Subcutaneous abdominal adipose tissue (tissue), 5 donors: Measurements from ENCODE around the gene ABHD2.
"Not testable (repeated sequence)": the region's sequence is repeated elsewhere in the genome, so short reads cannot be mapped to it uniquely, and the experiment has no call there.

Source experiments
- H3K27ac ChIP-seq: one replicate; pipeline ENCODE4 v1.7.0; 2013; ENCODE audit warnings: low read depth, mild to moderate bottlenecking, inconsistent platforms, low read length, moderate library complexity
- H3K27me3 ChIP-seq, 5 donors: one replicate each; pipeline ENCODE4 v1.7.0; 2013; ENCODE audit warnings: low read length in 5 of 5, inconsistent platforms in 1 of 5; ENCODE audit not compliant: control insufficient read depth in 5 of 5, insufficient read depth in 4 of 5
- H3K36me3 ChIP-seq, 5 donors: one replicate each; pipeline ENCODE4 v1.7.0; 2013; ENCODE audit warnings: low read length in 5 of 5; ENCODE audit not compliant: control insufficient read depth in 5 of 5, insufficient read depth in 5 of 5
- H3K4me1 ChIP-seq, 5 donors: one replicate each; pipeline ENCODE4 v1.7.0; 2013; ENCODE audit warnings: low read length in 5 of 5, mild to moderate bottlenecking in 3 of 5, moderate library complexity in 1 of 5; ENCODE audit not compliant: control insufficient read depth in 5 of 5, insufficient read depth in 5 of 5
- H3K4me3 ChIP-seq, 5 donors: one replicate each; pipeline ENCODE4 v1.7.0; 2013; ENCODE audit warnings: low read length in 5 of 5, low read depth in 1 of 5
- H3K9ac ChIP-seq, 5 donors: one replicate each; pipeline ENCODE4 v1.7.0; 2013; ENCODE audit warnings: low read length in 5 of 5, mild to moderate bottlenecking in 4 of 5, moderate library complexity in 3 of 5
- H3K9me3 ChIP-seq, 5 donors: one replicate each; pipeline ENCODE4 v1.7.0; 2013; ENCODE audit warnings: low read length in 5 of 5; ENCODE audit not compliant: control insufficient read depth in 5 of 5
- donor health status: healthy.
- donor health status: healthy.
- donor health status: healthy.
- donor health status: healthy.
- donor health status: healthy.

The ABHD2 gene

DNA sequence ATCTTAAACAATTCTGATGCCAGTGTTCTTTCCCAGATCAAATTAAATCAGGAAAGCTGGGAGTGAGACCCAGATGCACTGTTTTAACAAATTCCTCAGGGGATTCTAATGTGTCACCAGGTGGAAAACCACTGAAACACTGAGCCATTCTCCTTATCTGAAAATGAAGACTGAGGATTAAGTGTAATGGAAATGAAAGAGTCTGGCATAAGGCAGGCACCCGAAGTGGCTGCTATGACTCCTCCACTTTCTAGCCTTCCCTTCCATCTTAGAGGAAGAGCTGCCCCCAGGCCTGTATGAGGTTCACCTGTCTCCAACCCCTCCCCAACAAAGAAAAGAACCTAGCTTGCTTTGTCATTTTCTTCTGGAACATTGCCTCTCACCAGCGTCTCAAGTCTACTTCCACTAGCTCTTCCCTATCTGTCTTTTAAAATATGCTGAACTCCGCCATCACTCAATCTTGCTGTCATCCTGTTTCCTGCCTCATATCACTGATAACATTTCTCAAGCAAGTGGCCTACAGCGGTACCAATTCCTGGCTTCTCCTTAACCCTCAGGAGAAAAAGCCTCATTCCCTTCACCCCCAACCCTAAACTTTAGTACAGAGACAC is 13.7 kb upstream of the ABHD2 start:
- Histone ChIP-seq H3K9me3 (no peaks in the 10 kb centered on the region), H3K4me1 (no peaks in the 10 kb centered on the region), H3K9ac (no peak overlapping the region), H3K36me3 (no peaks in the 10 kb centered on the region), H3K4me3 (no peak overlapping the region), H3K27me3 (no peaks in the 10 kb centered on the region), H3K27ac (no peak overlapping the region)

DNA sequence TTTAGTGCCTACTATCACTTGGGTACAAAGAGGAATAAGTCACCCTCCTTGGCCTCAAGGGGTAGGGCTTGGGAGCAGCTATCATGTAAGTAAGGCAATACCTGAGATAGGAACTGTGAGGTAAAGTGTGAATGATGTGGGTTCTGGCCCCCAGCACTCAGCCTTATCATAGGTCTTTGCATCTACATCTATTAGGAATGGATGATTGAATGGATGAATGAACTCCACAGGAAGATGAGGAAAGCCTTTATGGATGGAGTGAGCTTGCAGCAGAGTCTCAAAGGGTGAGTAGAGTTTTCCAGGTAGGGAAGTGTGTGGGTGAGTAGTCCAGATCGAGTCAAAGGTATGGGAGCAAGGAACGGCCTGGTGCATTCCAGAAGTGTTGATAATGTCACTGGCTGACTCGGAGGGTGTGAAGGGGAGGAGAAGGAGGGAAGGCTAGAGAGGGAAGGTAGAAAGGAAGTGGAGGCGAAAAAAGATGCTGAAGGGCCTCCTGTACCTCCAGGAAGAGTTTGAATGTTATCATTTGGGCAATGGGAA is 13.1 kb upstream of the ABHD2 start:
- Histone ChIP-seq H3K4me3 (no peak overlapping the region), H3K27ac (no peak overlapping the region), H3K36me3 (no peaks in the 10 kb centered on the region), H3K9me3 (no peaks in the 10 kb centered on the region), H3K27me3 (no peaks in the 10 kb centered on the region), H3K4me1 (no peaks in the 10 kb centered on the region), H3K9ac (no peak overlapping the region)

DNA sequence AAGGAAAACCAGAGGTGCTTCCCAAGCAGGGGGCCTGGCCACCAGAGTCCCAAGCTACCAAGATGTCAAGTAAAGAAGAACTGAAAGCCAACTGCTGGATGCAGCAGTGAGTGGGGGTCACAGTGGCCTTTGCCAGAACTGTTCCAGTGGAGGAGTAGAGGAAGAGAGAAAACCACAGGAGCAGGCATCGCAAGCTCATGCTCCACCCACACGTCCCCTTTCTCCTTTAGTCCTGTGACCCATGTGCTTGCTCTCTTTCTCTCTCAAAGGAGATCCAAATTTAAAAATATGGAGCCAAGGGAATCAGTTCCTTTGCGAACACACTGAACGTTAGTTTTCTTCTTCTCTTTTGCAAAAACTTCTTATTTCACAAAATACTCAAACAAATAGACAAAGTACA is 12.4 kb upstream of the ABHD2 start:
- H3K27ac ChIP-seq = no peak overlapping the region
- H3K9me3 ChIP-seq = no peaks in the 10 kb centered on the region
- no peaks in the 10 kb centered on the region for H3K27me3 ChIP-seq
- no peaks in the 10 kb centered on the region for H3K4me1 ChIP-seq
- no peak overlapping the region for H3K4me3 ChIP-seq
- no peaks in the 10 kb centered on the region for H3K36me3 ChIP-seq
- no peak overlapping the region for H3K9ac ChIP-seq

DNA sequence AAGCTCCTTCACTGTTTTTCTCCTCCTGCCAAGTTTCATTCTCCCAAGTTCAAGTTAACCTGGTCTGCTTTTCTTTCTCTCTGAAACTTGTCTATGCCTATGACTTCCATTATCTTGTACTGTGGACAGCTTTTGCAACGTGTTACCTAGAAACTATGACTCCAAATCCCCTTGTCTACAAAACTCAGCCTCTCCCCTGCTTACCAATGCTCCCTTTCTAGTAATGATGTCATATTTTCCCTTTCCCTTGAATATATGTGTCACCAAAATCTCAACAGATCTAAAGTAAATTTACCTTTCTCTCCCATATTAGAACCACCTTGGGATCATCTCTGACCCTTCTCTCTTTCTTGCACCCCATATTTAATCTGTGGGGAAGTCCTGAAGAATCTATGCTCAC is 10.5 kb upstream of the ABHD2 start:
- no peaks in the 10 kb centered on the region for H3K27me3 ChIP-seq
- H3K9ac ChIP-seq = no peak overlapping the region
- no peaks in the 10 kb centered on the region for H3K4me1 ChIP-seq
- no peak overlapping the region for H3K4me3 ChIP-seq
- no peaks in the 10 kb centered on the region for H3K36me3 ChIP-seq
- no peak overlapping the region for H3K27ac ChIP-seq
- H3K9me3 ChIP-seq = no peaks in the 10 kb centered on the region

DNA sequence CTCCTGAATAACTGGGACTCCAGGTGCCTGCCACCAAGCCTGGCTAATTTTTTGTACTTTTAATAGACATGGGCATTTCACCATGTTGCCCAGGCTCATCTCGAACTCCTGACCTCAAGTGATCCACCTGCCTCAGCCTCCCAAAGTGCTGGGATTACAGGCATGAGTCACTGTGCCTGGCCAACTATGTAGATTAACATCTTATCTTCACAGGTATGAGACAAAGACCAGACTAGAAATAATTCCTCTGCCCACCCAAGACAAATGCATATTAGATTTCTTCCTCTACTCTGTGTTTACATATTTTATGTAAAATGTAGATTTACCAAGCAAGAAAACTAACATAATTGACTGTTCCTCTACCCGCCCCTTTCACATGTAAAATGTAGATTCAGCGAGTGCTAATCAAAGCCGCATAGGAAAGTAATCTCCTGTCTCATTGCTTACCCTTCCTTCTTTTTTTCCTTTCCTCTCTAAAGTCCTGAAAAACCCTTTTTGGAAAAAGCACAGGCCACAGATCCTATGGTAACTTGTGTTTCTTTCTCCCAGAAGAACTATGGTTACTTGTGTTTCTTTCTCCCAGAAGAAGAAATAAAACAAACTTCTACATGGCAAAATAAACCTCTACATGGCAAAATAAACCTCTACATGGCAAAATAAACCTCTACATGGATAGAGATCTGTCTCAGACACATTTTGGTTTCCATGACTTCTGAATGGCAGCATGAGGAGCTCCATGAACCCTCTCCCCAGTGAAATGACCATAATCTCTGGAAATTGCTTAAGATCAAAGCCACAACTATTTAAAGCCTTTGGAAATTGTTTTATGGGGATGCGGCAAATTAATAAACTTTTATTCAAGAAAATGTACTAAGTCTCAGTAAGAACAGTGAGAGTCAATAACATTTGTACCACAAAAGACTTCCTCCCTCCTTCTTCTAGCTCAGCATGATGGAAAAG is 9.1 kb upstream of the ABHD2 start:
- H3K27me3 ChIP-seq = no peaks in the 10 kb centered on the region
- H3K27ac ChIP-seq = no peak overlapping the region
- no peak overlapping the region for H3K9ac ChIP-seq
- H3K9me3 ChIP-seq = no peaks in the 10 kb centered on the region
- H3K4me1 ChIP-seq = no peaks in the 10 kb centered on the region
- no peaks in the 10 kb centered on the region for H3K36me3 ChIP-seq
- H3K4me3 ChIP-seq = no peak overlapping the region

DNA sequence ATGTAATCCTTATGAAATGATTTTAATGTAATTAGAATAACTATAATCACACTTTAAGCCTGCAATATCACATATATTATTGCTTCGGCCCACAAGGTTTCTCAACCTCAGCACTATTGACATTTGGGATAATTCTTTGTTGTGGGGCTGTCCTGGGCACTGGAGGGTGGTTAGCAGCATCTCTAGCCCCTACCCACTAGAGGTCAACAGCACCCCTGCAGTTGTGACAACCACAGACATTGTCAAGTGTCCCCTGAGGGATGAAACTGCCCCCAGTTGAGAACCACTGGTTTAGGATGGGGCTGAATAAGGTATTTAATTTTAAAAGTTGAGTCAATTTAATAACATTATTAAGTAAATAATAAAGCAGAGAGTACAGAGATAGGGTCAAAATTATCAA is 6.4 kb upstream of the ABHD2 start:
- Histone ChIP-seq H3K4me1 (no peaks in the 10 kb centered on the region), H3K36me3 (no peaks in the 10 kb centered on the region), H3K9ac (no peak overlapping the region), H3K4me3 (no peak overlapping the region), H3K27me3 (no peaks in the 10 kb centered on the region), H3K9me3 (no peaks in the 10 kb centered on the region), H3K27ac (no peak overlapping the region)

DNA sequence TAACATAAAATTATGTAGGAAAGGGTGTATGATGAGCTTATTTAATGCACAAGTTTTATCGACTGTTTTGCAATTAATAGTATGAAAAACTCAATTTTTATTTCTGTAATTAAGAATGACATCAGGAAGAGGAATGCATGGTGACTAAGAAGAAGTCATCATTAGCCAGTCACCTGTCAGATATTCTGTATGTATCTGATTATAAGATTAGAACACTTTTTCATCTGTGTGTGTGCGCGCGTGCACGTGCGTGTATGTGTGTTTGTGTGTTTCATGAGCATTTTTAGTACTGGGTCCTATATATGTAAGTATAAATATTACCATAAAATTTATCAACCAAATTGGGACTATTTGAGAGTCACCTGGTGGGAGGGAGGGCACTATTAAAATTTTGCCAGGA is 5.0 kb upstream of the ABHD2 start:
- H3K9me3 ChIP-seq = no peaks in the 10 kb centered on the region

DNA sequence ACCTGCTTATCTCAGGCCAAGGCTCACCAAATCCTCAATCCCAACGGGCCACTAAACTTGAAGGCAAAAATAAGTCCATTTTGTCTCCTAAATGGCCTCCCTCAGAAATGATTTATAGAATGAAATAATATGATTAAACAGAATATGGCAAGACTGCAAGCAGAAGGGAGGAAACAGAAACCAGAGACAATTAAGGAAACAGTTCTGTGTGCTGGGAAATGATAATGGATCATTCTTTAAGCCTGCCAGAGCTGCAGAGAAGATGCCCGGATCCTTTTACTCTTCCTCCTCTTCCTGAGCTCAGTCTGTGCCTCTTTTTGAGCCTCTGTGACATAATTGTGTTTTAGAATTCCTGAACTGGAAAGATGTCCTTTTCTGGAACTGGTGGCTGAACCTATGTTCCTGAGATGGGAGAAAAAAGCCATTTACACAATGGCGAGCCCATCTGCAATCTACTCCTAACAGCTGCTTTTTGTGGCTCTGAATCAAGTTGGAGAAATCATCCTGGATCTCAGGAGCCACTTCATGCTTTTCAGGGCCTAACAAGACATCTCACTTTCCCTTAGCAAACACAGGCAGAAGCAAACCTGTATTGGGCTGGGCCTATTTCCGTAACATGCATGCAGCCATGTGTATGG is 2.8 kb upstream of the ABHD2 start:
- no peak overlapping the region for H3K4me3 ChIP-seq
- no peaks in the 10 kb centered on the region for H3K27me3 ChIP-seq
- no peak overlapping the region for H3K9ac ChIP-seq
- no peaks in the 10 kb centered on the region for H3K9me3 ChIP-seq
- no peak overlapping the region for H3K27ac ChIP-seq
- H3K4me1 ChIP-seq = peaks cover 5 to 25% (median 24%) of the 10 kb centered on the region in 5 donors
- H3K36me3 ChIP-seq = no peaks in the 10 kb centered on the region

More for the DNA sequence above, 5.0 kb upstream of the ABHD2 start:
- no peak overlapping the region for H3K4me3 ChIP-seq
- H3K36me3 ChIP-seq = no peaks in the 10 kb centered on the region
- H3K27ac ChIP-seq = no peak overlapping the region
- H3K27me3 ChIP-seq = no peaks in the 10 kb centered on the region
- no peak overlapping the region for H3K9ac ChIP-seq
- peaks cover 3 to 8% (median 6%) of the 10 kb centered on the region in 5 donors for H3K4me1 ChIP-seq

DNA sequence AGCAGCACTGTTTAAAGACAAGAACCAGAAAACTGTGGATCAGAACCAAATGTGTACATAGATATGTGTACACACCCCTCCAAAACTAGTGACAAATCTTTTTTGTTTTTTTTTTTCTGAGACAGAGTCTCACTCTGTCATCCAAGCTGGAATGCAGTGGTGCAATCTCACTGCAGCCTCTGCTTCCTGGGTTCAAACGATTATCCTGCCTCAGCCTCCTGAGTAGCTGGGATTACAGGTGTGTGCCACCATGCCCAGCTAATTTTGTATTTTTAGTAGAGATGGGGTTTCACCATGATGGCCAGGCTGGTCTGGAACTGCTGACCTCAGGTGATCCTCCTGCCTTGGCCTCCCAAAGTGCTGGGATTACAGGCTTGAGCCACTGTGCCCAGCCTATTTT is 2.3 kb upstream of the ABHD2 start:
- H3K27ac ChIP-seq, H3K4me3 ChIP-seq, H3K27me3 ChIP-seq, H3K36me3 ChIP-seq, H3K9me3 ChIP-seq, H3K9ac ChIP-seq: not testable (repeated sequence)
- H3K4me1 ChIP-seq = peaks cover 5 to 31% (median 30%) of the 10 kb centered on the region in 5 donors

DNA sequence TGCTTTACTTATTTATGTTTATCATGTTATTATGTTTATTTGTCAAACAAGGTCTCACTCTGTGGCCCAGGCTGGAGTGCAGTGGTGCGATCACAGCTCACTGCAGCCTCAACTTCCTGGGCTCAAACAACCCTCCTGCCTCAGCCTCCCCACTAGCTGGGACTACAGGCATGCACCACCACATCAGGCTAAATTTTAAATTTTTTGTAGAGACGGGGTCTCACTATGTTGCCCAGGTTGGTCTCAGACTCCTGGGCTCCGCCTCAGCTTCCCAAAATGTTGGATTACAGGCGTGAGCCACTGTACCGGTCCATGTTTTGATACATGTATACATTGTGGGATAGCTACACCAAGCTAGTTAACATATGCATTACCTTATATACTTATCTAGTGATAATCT is 1.9 kb upstream of the ABHD2 start:
- H3K36me3 ChIP-seq, H3K9me3 ChIP-seq, H3K27me3 ChIP-seq, H3K9ac ChIP-seq, H3K4me3 ChIP-seq, H3K27ac ChIP-seq: not testable (repeated sequence)
- H3K4me1 ChIP-seq = peaks cover 8 to 35% (median 33%) of the 10 kb centered on the region in 5 donors
